ENCODE results near the gene KRT16.
A peak's percentile ranks its signal among the peaks of the same experiment; 100 is the strongest.
"Not testable (repeated sequence)": the region's sequence is repeated elsewhere in the genome, so short reads cannot be mapped to it uniquely, and the experiment has no call there.

The KRT16 gene

GRCh38 chr17:41651625-41652460 lies 39.3 kb upstream of the KRT16 start:
- no peak for DNase-seq (ENCODE audit: low spot score in 2 of 2)

GRCh38 chr17:41650794-41651624 lies 38.4 kb upstream of the KRT16 start:
- H3K27me3 Mint-ChIP-seq, result peaks cover 6% of the 10 kb centered on the region
- DNase-seq (ENCODE audit: low spot score in 2 of 2) (no peak), ATAC-seq (ENCODE audit: low read depth) (no peak)
- H3K4me1 Mint-ChIP-seq, result peaks cover 6% of the 10 kb centered on the region
- no peaks in the 10 kb centered on the region for H3K36me3 Mint-ChIP-seq
- no peaks in the 10 kb centered on the region for H3K9me3 Mint-ChIP-seq
- no peak overlapping the region for H3K4me3 Mint-ChIP-seq
- no peak overlapping the region for H3K27ac Mint-ChIP-seq

More at GRCh38 chr17:41651625-41652460, 39.3 kb upstream of the KRT16 start:
- H3K9me3 Mint-ChIP-seq, result no peaks in the 10 kb centered on the region
- H3K27ac Mint-ChIP-seq, result no peak overlapping the region
- peaks cover 9% of the 10 kb centered on the region for H3K27me3 Mint-ChIP-seq
- no peak for ATAC-seq (ENCODE audit: low read depth)
- no peaks in the 10 kb centered on the region for H3K36me3 Mint-ChIP-seq
- H3K4me3 Mint-ChIP-seq, result no peak overlapping the region
- peaks cover 6% of the 10 kb centered on the region for H3K4me1 Mint-ChIP-seq

- Mint-ChIP-seq H3K4me3 (no peak overlapping the region), H3K9me3 (no peaks in the 10 kb centered on the region), H3K36me3 (no peaks in the 10 kb centered on the region), H3K27me3 (peaks cover 4% of the 10 kb centered on the region), H3K4me1 (peaks cover 6% of the 10 kb centered on the region), H3K27ac (no peak overlapping the region)
- DNase-seq (ENCODE audit: low spot score in 2 of 2), result no peak
- no peak for ATAC-seq (ENCODE audit: low read depth)
Measured at GRCh38 chr17:41649923-41650519, 37.5 kb upstream of the KRT16 start.

GRCh38 chr17:41648411-41649195 lies 36.0 kb upstream of the KRT16 start:
- no peaks in the 10 kb centered on the region for H3K36me3 Mint-ChIP-seq
- H3K9me3 Mint-ChIP-seq, result no peaks in the 10 kb centered on the region
- peak; percentile 87 for ATAC-seq (ENCODE audit: low read depth)
- H3K27ac Mint-ChIP-seq, result peak overlapping the region; percentile 13
- peaks cover 4% of the 10 kb centered on the region for H3K27me3 Mint-ChIP-seq
- H3K4me3 Mint-ChIP-seq, result peak overlapping the region; percentile 87
- peak; percentile 88 to 96 for DNase-seq (ENCODE audit: low spot score in 2 of 2)
- H3K4me1 Mint-ChIP-seq, result peaks cover 6% of the 10 kb centered on the region

- peaks cover 6% of the 10 kb centered on the region for H3K4me1 Mint-ChIP-seq
- peaks cover 4% of the 10 kb centered on the region for H3K27me3 Mint-ChIP-seq
- H3K9me3 Mint-ChIP-seq, result no peaks in the 10 kb centered on the region
- peak overlapping the region; percentile 13 for H3K27ac Mint-ChIP-seq
- H3K36me3 Mint-ChIP-seq, result no peaks in the 10 kb centered on the region
- ATAC-seq (ENCODE audit: low read depth), result peak; percentile 72
- DNase-seq (ENCODE audit: low spot score in 2 of 2), result peak; percentile 87 to 97
- peak overlapping the region; percentile 87 for H3K4me3 Mint-ChIP-seq
Measured at GRCh38 chr17:41647940-41648410, 35.4 kb upstream of the KRT16 start.

GRCh38 chr17:41647038-41647813 lies 34.7 kb upstream of the KRT16 start:
- Mint-ChIP-seq H3K4me1 (peaks cover 6% of the 10 kb centered on the region), H3K9me3 (no peaks in the 10 kb centered on the region), H3K27me3 (peaks cover 4% of the 10 kb centered on the region), H3K27ac (no peak overlapping the region), H3K4me3 (no peak overlapping the region), H3K36me3 (no peaks in the 10 kb centered on the region)
- no peak for ATAC-seq (ENCODE audit: low read depth)
- DNase-seq (ENCODE audit: low spot score in 2 of 2), result no peak

GRCh38 chr17:41642252-41643156 lies 29.9 kb upstream of the KRT16 start:
- ATAC-seq (ENCODE audit: low read depth) (no peak), DNase-seq (ENCODE audit: low spot score in 2 of 2) (no peak)
- Mint-ChIP-seq H3K27ac (no peak overlapping the region), H3K36me3 (no peaks in the 10 kb centered on the region), H3K9me3 (no peaks in the 10 kb centered on the region), H3K27me3 (peaks cover 3% of the 10 kb centered on the region), H3K4me3 (no peak overlapping the region), H3K4me1 (no peaks in the 10 kb centered on the region)

GRCh38 chr17:41640596-41640995 lies 28.0 kb upstream of the KRT16 start:
- not testable (repeated sequence) for H3K27me3 Mint-ChIP-seq; H3K27ac Mint-ChIP-seq; H3K9me3 Mint-ChIP-seq; DNase-seq (ENCODE audit: low spot score in 2 of 2); H3K4me3 Mint-ChIP-seq; ATAC-seq (ENCODE audit: low read depth); H3K36me3 Mint-ChIP-seq; H3K4me1 Mint-ChIP-seq

GRCh38 chr17:41639492-41640473 lies 27.2 kb upstream of the KRT16 start:
- no peaks in the 10 kb centered on the region for H3K4me1 Mint-ChIP-seq
- H3K36me3 Mint-ChIP-seq, result no peaks in the 10 kb centered on the region
- H3K4me3 Mint-ChIP-seq, result no peak overlapping the region
- no peaks in the 10 kb centered on the region for H3K9me3 Mint-ChIP-seq
- no peak for ATAC-seq (ENCODE audit: low read depth)
- DNase-seq (ENCODE audit: low spot score in 2 of 2), result no peak
- peaks cover 5% of the 10 kb centered on the region for H3K27me3 Mint-ChIP-seq
- no peak overlapping the region for H3K27ac Mint-ChIP-seq

GRCh38 chr17:41638941-41639340 lies 26.4 kb upstream of the KRT16 start:
- H3K4me3 Mint-ChIP-seq, result no peak overlapping the region

GRCh38 chr17:41638194-41638593 lies 25.6 kb upstream of the KRT16 start:
- Mint-ChIP-seq H3K9me3 (no peaks in the 10 kb centered on the region), H3K36me3 (no peaks in the 10 kb centered on the region), H3K27me3 (peaks cover 5% of the 10 kb centered on the region), H3K27ac (no peak overlapping the region), H3K4me3 (no peak overlapping the region), H3K4me1 (no peaks in the 10 kb centered on the region)
- no peak for ATAC-seq (ENCODE audit: low read depth)
- no peak for DNase-seq (ENCODE audit: low spot score in 2 of 2)

More at GRCh38 chr17:41638941-41639340, 26.4 kb upstream of the KRT16 start:
- DNase-seq (ENCODE audit: low spot score in 2 of 2) (no peak), ATAC-seq (ENCODE audit: low read depth) (no peak)
- Mint-ChIP-seq H3K36me3 (no peaks in the 10 kb centered on the region), H3K27ac (no peak overlapping the region), H3K4me1 (no peaks in the 10 kb centered on the region), H3K27me3 (peaks cover 5% of the 10 kb centered on the region), H3K9me3 (no peaks in the 10 kb centered on the region)

All from memory B cell (primary cell).